Liver (tissue), 9 donors: Measurements from ENCODE around the gene MAPT. TPM values are rescaled to one million over a fixed set of nuclear protein-coding genes. Genes with fewer than 3 reads are reported as not detected.

Source experiments
- DNase-seq: peaks from one replicate; pipeline ENCODE4 v3.0.0-alpha.2; 2017; ENCODE audit warnings: low spot score
- H3K27ac ChIP-seq, 2 donors: one replicate each; pipeline ENCODE4 v1.7.0; 2013; ENCODE audit warnings: inconsistent platforms in 2 of 2, low read length in 2 of 2, control low read depth in 1 of 2, low read depth in 1 of 2, mild to moderate bottlenecking in 1 of 2
- H3K27me3 ChIP-seq, 4 donors: one replicate each; pipeline versions ENCODE4 v1.6.1 to v1.7.0; 2013; ENCODE audit warnings: low read length in 3 of 4, inconsistent platforms in 1 of 4, mild to moderate bottlenecking in 1 of 4, moderate library complexity in 1 of 4; ENCODE audit not compliant: control insufficient read depth in 4 of 4, insufficient read depth in 4 of 4
- H3K36me3 ChIP-seq, 4 donors: one replicate each; pipeline versions ENCODE4 v1.6.1 to v1.7.0; 2013; ENCODE audit warnings: low read length in 3 of 4, mild to moderate bottlenecking in 3 of 4, low read depth in 1 of 4, moderate library complexity in 1 of 4; ENCODE audit not compliant: control insufficient read depth in 4 of 4, insufficient read depth in 3 of 4
- H3K4me1 ChIP-seq, 4 donors: one replicate each; pipeline versions ENCODE4 v1.6.1 to v1.7.0; 2013; ENCODE audit warnings: low read length in 3 of 4, mild to moderate bottlenecking in 3 of 4, moderate library complexity in 1 of 4; ENCODE audit not compliant: control insufficient read depth in 4 of 4, insufficient read depth in 4 of 4
- H3K4me3 ChIP-seq, 3 donors: one replicate each; pipeline versions ENCODE4 v1.6.1 to v1.7.0; 2013; ENCODE audit warnings: low read length in 3 of 3, control low read depth in 1 of 3, low read depth in 1 of 3, mild to moderate bottlenecking in 1 of 3
- H3K9ac ChIP-seq, 2 donors: one replicate each; pipeline ENCODE4 v1.7.0; 2013; ENCODE audit warnings: low read length in 2 of 2, mild to moderate bottlenecking in 2 of 2, moderate library complexity in 2 of 2, control low read depth in 1 of 2, low read depth in 1 of 2
- H3K9me3 ChIP-seq, 4 donors: one replicate each; pipeline versions ENCODE4 v1.6.1 to v1.7.0; 2013; ENCODE audit warnings: low read length in 3 of 4; ENCODE audit not compliant: control insufficient read depth in 4 of 4
- EGR1 ChIP-seq, 2 donors: IDR thresholded peaks; 2 replicates each; pipeline ENCODE4 v1.6.1; 2016 to 2018; ENCODE audit warnings: antibody characterized with exemption in 2 of 2, low read depth in 2 of 2
- FOXA1 ChIP-seq: IDR thresholded peaks from 2 replicates; pipeline ENCODE4 v1.6.1; 2016; ENCODE audit warnings: antibody characterized with exemption
- FOXA2 ChIP-seq: IDR thresholded peaks from 2 replicates; pipeline ENCODE4 v1.6.1; 2016; ENCODE audit warnings: antibody characterized with exemption
- GABPA ChIP-seq, 2 donors: IDR thresholded peaks in 1 of 2; conservative IDR thresholded peaks in 1 of 2; 2 replicates each; pipeline ENCODE4 v1.6.1; 2016; ENCODE audit warnings: antibody characterized with exemption in 2 of 2, mild to moderate bottlenecking in 1 of 2, moderate library complexity in 1 of 2
- HNF4A ChIP-seq, 2 donors: conservative IDR thresholded peaks; 2 replicates each; pipeline ENCODE4 v1.6.1; 2016; ENCODE audit warnings: antibody characterized with exemption in 2 of 2, mild to moderate bottlenecking in 2 of 2
- HNF4G ChIP-seq: IDR thresholded peaks from 2 replicates; pipeline ENCODE4 v1.6.1; 2016; ENCODE audit warnings: antibody characterized with exemption
- JUND ChIP-seq, 2 donors: IDR thresholded peaks; 2 replicates each; pipeline ENCODE4 v1.6.1; 2016; ENCODE audit warnings: antibody characterized with exemption in 2 of 2
- NR2F2 ChIP-seq: IDR thresholded peaks from 2 replicates; pipeline ENCODE4 v1.6.1; 2016; ENCODE audit warnings: antibody characterized with exemption
- RAD21 ChIP-seq, 2 donors: IDR thresholded peaks; 2 replicates each; pipeline ENCODE4 v1.6.1; 2016; ENCODE audit warnings: antibody characterized with exemption in 2 of 2, mild to moderate bottlenecking in 2 of 2
- RXRA ChIP-seq, 2 donors: IDR thresholded peaks; 2 replicates each; pipeline ENCODE4 v1.6.1; 2017 to 2018; ENCODE audit warnings: antibody characterized with exemption in 2 of 2, mild to moderate bottlenecking in 1 of 2
- SP1 ChIP-seq: IDR thresholded peaks from 2 replicates; pipeline ENCODE4 v1.6.1; 2018; ENCODE audit warnings: antibody characterized with exemption, mild to moderate bottlenecking
- TAF1 ChIP-seq: conservative IDR thresholded peaks from 2 replicates; pipeline ENCODE4 v1.6.1; 2016; ENCODE audit warnings: antibody characterized with exemption, mild to moderate bottlenecking
- YY1 ChIP-seq: IDR thresholded peaks from 2 replicates; pipeline ENCODE4 v1.6.1; 2016; ENCODE audit warnings: antibody characterized with exemption, mild to moderate bottlenecking
- WGBS: extraction: QIAGEN DNeasy Blood & Tissue Kit; methylation state at CpG from one replicate; pipeline ENCODE4 v1.1.7; 2013; 5-methylcytosine and 5-hydroxymethylcytosine counted together
- polyA plus RNA-seq, 2 donors: library from polyadenylated mRNA; stranded (reverse) in 1 of 2; unstranded in 1 of 2; fragments of 200-250 nt in 1 of 2; fragments of >200 nt in 1 of 2; fragmentation: Nextera tagmentation in 1 of 2; extraction: Ambion mirVana in 1 of 2; gene quantifications; one replicate each; pipeline versions ENCODE4 v1.2.1 to v1.2.3, GENCODE V29; 2013 to 2015
- total RNA-seq, 2 donors: library from RNA; depleted of rRNA; stranded (reverse); fragments of >200 nt; gene quantifications; one replicate each; pipeline ENCODE4 v1.2.3, GENCODE V29; 2014
- TF ChIP-seq, protein P1 (sequence below): IDR thresholded peaks from 2 replicates; pipeline ENCODE4 v1.6.1; 2016; ENCODE audit warnings: antibody characterized with exemption
- TF ChIP-seq, protein P2 (sequence below): IDR thresholded peaks from 2 replicates; pipeline ENCODE4 v1.6.1; 2016; ENCODE audit warnings: antibody characterized with exemption, mild to moderate bottlenecking
- TF ChIP-seq, protein P3 (sequence below): IDR thresholded peaks from 2 replicates; pipeline ENCODE4 v1.6.1; 2016; ENCODE audit warnings: antibody characterized with exemption
- TF ChIP-seq, protein P4 (sequence below): fragments of 150-350 bp; IDR thresholded peaks from 2 replicates; pipeline ENCODE4 v1.5.1; 2017; ENCODE audit warnings: improper control_type of control experiment, low read depth, low read length; ENCODE audit not compliant: missing input control
- TF ChIP-seq, protein P5 (sequence below): IDR thresholded peaks from 2 replicates; pipeline ENCODE4 v1.6.1; 2016; ENCODE audit warnings: antibody characterized with exemption
- donor health status: healthy.
- donor health status: healthy.
- donor health status: healthy.
- donor health status: healthy.
- donor health status: healthy.

MAPT gene
- total and polyA plus RNA-seq, 4 donors = 0.05 to 0.67 (median 0.27) TPM

DNA sequence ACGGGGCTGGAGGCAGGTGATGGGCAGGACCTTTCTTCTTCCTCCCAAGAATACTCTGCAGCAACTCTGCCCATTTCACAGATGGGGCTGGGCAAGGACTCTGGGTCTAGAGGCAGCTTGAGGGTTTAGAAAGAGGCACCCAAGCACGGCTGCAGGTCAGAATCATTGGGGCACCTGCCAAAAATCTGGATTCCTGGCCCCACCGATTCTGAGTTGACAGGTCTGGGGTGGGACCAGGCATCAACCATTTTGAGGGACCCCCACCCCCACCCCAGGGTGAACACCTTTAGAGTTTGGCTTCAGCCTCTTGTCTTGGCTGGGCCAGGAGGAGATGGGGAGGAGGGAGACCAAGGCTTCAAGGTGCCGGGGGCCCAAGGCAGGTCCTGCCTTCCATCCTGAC is 44.3 kb upstream of the MAPT start:
- DNase-seq = no peak
- no peaks in the 10 kb centered on the region for H3K9me3 ChIP-seq
- 84% methylated on average over 4 of the region's 4 CpGs for WGBS
- H3K9ac ChIP-seq = no peak overlapping the region
- no peak overlapping the region for H3K4me3 ChIP-seq
- no peak for TF ChIP-seq GABPA (IDR thresholded peaks at IDR 0.05 in 1 of 2, conservative IDR thresholded peaks at IDR 0.05 in 1 of 2)
- TF ChIP-seq SP1 = no peak
- no peak for TF ChIP-seq EGR1 (IDR thresholded peaks at IDR 0.05; ENCODE audit: low read depth in 2 of 2)
- no peak for TF ChIP-seq JUND (IDR thresholded peaks at IDR 0.05)
- TF ChIP-seq, protein P1, sequence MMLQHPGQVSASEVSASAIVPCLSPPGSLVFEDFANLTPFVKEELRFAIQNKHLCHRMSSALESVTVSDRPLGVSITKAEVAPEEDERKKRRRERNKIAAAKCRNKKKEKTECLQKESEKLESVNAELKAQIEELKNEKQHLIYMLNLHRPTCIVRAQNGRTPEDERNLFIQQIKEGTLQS = no peak
- TF ChIP-seq, protein P2, sequence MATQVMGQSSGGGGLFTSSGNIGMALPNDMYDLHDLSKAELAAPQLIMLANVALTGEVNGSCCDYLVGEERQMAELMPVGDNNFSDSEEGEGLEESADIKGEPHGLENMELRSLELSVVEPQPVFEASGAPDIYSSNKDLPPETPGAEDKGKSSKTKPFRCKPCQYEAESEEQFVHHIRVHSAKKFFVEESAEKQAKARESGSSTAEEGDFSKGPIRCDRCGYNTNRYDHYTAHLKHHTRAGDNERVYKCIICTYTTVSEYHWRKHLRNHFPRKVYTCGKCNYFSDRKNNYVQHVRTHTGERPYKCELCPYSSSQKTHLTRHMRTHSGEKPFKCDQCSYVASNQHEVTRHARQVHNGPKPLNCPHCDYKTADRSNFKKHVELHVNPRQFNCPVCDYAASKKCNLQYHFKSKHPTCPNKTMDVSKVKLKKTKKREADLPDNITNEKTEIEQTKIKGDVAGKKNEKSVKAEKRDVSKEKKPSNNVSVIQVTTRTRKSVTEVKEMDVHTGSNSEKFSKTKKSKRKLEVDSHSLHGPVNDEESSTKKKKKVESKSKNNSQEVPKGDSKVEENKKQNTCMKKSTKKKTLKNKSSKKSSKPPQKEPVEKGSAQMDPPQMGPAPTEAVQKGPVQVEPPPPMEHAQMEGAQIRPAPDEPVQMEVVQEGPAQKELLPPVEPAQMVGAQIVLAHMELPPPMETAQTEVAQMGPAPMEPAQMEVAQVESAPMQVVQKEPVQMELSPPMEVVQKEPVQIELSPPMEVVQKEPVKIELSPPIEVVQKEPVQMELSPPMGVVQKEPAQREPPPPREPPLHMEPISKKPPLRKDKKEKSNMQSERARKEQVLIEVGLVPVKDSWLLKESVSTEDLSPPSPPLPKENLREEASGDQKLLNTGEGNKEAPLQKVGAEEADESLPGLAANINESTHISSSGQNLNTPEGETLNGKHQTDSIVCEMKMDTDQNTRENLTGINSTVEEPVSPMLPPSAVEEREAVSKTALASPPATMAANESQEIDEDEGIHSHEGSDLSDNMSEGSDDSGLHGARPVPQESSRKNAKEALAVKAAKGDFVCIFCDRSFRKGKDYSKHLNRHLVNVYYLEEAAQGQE = no peak
- TF ChIP-seq, protein P3, sequence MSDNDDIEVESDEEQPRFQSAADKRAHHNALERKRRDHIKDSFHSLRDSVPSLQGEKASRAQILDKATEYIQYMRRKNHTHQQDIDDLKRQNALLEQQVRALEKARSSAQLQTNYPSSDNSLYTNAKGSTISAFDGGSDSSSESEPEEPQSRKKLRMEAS = no peak
- TF ChIP-seq NR2F2 = no peak
- no peak for TF ChIP-seq YY1
- no peak for TF ChIP-seq HNF4G
- TF ChIP-seq RXRA (IDR thresholded peaks at IDR 0.05) = no peak
- no peak for TF ChIP-seq RAD21 (IDR thresholded peaks at IDR 0.05)
- TF ChIP-seq FOXA2 = no peak
- TF ChIP-seq, protein P4, sequence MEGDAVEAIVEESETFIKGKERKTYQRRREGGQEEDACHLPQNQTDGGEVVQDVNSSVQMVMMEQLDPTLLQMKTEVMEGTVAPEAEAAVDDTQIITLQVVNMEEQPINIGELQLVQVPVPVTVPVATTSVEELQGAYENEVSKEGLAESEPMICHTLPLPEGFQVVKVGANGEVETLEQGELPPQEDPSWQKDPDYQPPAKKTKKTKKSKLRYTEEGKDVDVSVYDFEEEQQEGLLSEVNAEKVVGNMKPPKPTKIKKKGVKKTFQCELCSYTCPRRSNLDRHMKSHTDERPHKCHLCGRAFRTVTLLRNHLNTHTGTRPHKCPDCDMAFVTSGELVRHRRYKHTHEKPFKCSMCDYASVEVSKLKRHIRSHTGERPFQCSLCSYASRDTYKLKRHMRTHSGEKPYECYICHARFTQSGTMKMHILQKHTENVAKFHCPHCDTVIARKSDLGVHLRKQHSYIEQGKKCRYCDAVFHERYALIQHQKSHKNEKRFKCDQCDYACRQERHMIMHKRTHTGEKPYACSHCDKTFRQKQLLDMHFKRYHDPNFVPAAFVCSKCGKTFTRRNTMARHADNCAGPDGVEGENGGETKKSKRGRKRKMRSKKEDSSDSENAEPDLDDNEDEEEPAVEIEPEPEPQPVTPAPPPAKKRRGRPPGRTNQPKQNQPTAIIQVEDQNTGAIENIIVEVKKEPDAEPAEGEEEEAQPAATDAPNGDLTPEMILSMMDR = no peak
- no peak for TF ChIP-seq TAF1
- no peak for TF ChIP-seq FOXA1
- H3K27me3 ChIP-seq = no peaks in the 10 kb centered on the region
- no peak overlapping the region for H3K27ac ChIP-seq
- no peaks in the 10 kb centered on the region for H3K4me1 ChIP-seq
- no peaks in the 10 kb centered on the region for H3K36me3 ChIP-seq

DNA sequence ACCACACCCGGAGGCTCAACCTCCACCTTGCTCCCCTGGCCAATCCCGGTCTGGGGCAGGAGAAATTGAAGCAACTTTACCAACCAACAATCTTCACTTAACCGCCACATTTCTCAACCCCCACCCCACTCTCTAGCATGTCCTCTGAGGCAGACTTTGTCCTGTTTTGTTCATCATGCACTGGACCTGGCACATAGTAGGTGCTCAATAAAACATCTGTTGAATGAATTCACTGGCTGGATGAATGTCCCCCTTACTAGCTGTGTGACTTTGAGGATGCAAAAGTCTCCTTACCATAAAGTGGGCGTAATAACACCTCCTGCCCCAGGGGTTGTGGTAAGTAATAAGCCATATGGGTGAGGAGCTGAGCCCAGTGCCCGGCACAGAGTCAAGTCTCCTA is 43.9 kb upstream of the MAPT start:
- no peak for DNase-seq
- Histone ChIP-seq H3K36me3 (no peaks in the 10 kb centered on the region), H3K4me3 (no peak overlapping the region), H3K9ac (no peak overlapping the region), H3K27ac (no peak overlapping the region), H3K9me3 (no peaks in the 10 kb centered on the region), H3K4me1 (no peaks in the 10 kb centered on the region), H3K27me3 (no peaks in the 10 kb centered on the region)
- TF ChIP-seq, protein P3 = no peak
- TF ChIP-seq, protein P1 = no peak
- TF ChIP-seq FOXA2 (no peak), RAD21 (IDR thresholded peaks at IDR 0.05) (no peak), HNF4G (no peak), EGR1 (IDR thresholded peaks at IDR 0.05; ENCODE audit: low read depth in 2 of 2) (no peak), SP1 (no peak), JUND (IDR thresholded peaks at IDR 0.05) (no peak), NR2F2 (no peak), GABPA (IDR thresholded peaks at IDR 0.05 in 1 of 2, conservative IDR thresholded peaks at IDR 0.05 in 1 of 2) (no peak), RXRA (IDR thresholded peaks at IDR 0.05) (no peak), YY1 (no peak), HNF4A (conservative IDR thresholded peaks at IDR 0.05) (no peak), FOXA1 (no peak)
- TF ChIP-seq, protein P5, sequence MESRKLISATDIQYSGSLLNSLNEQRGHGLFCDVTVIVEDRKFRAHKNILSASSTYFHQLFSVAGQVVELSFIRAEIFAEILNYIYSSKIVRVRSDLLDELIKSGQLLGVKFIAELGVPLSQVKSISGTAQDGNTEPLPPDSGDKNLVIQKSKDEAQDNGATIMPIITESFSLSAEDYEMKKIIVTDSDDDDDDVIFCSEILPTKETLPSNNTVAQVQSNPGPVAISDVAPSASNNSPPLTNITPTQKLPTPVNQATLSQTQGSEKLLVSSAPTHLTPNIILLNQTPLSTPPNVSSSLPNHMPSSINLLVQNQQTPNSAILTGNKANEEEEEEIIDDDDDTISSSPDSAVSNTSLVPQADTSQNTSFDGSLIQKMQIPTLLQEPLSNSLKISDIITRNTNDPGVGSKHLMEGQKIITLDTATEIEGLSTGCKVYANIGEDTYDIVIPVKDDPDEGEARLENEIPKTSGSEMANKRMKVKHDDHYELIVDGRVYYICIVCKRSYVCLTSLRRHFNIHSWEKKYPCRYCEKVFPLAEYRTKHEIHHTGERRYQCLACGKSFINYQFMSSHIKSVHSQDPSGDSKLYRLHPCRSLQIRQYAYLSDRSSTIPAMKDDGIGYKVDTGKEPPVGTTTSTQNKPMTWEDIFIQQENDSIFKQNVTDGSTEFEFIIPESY = no peak
- TF ChIP-seq, protein P4 = no peak
- 79% methylated on average over 5 of the region's 5 CpGs for WGBS
